ENCODE results near the gene PPP2R2B.
"Not testable (repeated sequence)": the region's sequence is repeated elsewhere in the genome, so short reads cannot be mapped to it uniquely, and the experiment has no call there.

The PPP2R2B gene

DNA sequence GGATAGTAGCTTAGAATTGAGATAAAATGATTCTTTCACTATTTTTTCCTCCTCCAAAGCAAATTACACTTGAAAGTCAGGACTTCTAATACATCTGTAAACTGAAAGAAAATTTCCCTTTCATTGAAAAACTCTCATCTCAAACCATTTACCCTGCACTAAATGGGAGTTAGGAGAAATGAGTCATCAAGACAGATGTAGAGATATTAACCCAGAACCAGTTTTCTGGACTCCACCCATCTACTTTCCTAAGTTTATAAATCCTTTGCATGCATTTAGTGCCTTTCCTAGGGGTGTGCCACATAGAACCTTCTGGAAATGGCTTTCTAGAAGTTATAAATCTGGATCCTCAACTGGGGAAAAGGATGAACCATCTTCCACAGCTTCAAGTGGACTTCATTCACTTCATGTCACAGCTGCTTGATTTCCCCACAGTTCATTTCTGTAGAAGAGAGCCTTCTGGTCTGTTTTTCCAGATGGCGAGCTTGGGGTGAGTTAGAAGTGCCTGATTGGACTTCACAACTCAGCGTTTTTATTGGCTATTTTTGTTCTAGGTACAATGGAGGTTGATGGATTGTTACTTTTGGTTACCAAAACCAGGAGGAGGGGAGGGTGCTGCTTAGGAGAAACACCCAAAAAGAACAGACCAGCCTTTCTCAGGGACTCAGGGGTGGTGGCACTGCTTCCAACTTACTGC lies 290.1 kb downstream of the PPP2R2B start:
- no peak for DNase-seq

GRCh38 chr5:146586752-146587151 lies 291.8 kb downstream of the PPP2R2B start:
- no peak for DNase-seq

GRCh38 chr5:146584750-146585149 lies 293.8 kb downstream of the PPP2R2B start:
- no peak for DNase-seq

DNA sequence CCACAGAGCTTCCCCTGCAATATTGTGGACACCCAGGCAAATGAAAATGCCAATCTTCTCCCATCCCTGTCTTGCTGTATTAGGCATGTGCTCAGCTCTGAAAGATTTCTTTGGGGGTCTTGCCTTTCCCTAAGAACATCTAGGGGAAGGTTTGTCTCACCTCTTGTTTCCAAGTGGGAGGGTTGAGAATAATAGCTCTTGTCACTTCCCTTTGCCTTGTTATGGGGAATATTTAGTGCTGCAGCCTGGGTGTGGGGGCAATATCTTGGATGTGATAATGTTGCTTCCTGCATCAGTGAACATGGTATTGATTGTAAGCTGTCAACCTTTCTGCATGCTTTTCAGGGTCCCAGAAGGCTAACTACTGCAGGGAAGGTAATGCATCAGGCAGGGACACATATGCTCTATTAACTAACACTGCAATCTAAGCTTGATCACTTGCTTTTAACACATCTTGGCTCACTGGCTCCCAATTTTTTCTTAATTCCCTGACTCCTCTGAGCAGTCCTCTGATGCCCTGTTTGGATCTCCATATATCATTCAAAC lies 296.4 kb downstream of the PPP2R2B start:
- no peak for DNase-seq

DNA sequence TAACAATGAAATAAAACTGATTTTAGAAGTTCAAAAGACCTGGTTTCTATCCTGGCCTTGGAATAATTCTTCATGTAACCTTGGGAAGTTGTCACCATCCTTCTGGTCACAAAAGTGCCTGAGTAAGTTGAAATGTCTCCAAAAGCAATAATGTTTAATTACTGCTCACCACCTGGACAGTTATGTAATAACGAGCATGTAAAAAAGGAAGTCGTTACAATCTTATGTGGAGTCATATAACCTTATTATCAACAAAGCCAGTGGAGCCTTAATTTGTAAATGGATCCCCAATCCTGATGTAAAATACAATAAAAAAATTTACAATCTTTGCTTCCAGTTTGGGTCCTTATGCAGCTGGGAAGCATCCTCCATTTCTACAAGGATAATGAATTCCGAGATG lies 298.3 kb downstream of the PPP2R2B start:
- peak; percentile 4 for DNase-seq

- DNase-seq, result no peak
Observed at GRCh38 chr5:146574713-146575112, 303.8 kb downstream of the PPP2R2B start.

GRCh38 chr5:146568161-146568560 lies 310.4 kb downstream of the PPP2R2B start:
- no peak for DNase-seq

DNA sequence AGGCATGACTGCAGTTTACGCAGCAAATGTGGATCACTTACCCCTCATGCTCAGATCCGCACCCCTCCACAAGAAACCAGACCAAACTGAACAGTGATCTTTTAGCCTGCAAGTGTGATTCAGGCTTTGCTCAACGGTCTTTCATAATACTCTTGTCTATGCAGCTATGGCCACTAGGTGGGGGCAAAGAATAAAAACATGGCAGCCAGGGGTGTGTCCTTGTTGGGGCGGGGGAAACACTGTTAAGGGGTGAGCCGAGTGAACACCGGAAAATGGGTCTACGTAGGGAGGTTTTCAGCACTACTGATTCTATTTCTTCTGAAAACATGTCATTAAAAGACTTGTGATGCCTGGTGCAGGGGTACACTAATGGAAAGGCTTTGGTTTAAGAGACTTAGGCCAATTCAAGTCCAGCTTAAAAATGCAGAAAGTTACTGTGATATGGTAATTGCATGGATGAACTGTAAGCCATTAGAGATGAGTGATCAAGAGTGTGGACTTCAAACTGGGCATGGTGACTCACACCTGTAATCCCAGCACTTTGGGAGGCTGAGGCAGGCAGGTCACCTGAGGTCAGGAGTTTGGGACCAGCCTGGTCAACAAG lies 312.7 kb downstream of the PPP2R2B start:
- peak; percentile 0 for DNase-seq

- DNase-seq, result no peak
Observed at GRCh38 chr5:146564007-146564762, 314.4 kb downstream of the PPP2R2B start.

- DNase-seq, result no peak
Observed at GRCh38 chr5:146562461-146562860, 316.1 kb downstream of the PPP2R2B start.

- DNase-seq, result no peak
Observed at GRCh38 chr5:146561711-146562110, 316.8 kb downstream of the PPP2R2B start.

GRCh38 chr5:146560205-146560812 lies 318.2 kb downstream of the PPP2R2B start:
- DNase-seq, result no peak

DNA sequence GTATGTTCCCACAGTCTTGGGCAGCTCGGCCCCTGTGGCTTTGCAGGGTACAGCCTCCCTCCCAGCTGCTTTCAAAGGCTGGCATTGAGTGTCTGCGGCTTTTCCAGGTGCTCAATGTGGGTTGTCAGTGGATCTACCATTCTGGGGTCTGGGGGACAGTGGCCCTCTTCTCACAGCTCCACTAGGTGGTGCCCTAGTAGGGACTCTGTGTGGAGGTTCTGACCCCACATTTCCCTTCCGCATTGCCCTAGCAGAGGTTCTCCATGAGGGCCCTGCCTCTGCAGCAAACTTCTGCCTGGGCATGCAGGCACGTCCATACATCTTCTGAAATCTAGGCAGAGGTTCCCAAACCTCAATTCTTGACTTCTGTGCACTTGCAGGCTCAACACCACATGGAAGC lies 321.7 kb downstream of the PPP2R2B start:
- DNase-seq, result not testable (repeated sequence)

DNA sequence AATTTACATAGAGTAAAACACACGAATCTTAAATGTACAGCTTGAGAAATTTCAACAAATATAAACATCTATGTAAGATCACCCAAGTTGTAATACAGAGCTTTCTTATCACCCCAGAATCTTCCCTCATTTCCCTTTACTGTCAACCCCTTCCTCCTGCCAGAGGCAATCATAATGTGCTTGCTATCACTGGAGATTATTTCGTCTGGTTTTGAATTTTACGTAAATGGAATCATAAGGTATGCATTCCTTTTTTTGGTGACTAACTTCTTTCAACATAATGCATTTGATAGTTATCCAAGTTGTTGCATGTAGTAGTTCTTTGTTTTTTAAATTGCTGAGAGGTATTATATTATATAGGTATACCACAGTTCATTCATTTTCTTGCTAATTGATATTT lies 325.1 kb downstream of the PPP2R2B start:
- DNase-seq, result no peak

- no peak for DNase-seq
Observed at GRCh38 chr5:146549615-146550014, 328.9 kb downstream of the PPP2R2B start.

GRCh38 chr5:146548781-146549449 lies 329.6 kb downstream of the PPP2R2B start:
- no peak for DNase-seq

DNA sequence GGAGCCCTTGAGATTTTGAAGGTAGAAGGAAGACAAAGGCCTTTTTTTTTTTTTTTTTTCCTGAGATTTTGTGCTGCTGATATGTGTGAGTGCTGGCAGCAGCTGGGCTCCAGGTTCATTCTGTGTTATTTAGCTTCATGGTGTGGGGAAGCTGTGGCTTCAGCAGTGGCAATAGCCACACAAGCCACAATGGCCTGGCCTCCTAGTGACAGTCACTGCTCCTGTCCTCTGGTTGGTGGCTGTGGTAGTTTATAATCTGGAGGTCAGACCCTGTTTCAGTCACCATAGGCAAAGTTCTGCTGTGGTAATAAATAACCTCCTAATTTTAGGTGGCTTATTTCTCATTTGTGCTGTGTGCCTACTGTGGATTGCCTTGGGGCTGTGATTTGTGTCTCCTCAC lies 334.3 kb downstream of the PPP2R2B start:
- no peak for DNase-seq

DNA sequence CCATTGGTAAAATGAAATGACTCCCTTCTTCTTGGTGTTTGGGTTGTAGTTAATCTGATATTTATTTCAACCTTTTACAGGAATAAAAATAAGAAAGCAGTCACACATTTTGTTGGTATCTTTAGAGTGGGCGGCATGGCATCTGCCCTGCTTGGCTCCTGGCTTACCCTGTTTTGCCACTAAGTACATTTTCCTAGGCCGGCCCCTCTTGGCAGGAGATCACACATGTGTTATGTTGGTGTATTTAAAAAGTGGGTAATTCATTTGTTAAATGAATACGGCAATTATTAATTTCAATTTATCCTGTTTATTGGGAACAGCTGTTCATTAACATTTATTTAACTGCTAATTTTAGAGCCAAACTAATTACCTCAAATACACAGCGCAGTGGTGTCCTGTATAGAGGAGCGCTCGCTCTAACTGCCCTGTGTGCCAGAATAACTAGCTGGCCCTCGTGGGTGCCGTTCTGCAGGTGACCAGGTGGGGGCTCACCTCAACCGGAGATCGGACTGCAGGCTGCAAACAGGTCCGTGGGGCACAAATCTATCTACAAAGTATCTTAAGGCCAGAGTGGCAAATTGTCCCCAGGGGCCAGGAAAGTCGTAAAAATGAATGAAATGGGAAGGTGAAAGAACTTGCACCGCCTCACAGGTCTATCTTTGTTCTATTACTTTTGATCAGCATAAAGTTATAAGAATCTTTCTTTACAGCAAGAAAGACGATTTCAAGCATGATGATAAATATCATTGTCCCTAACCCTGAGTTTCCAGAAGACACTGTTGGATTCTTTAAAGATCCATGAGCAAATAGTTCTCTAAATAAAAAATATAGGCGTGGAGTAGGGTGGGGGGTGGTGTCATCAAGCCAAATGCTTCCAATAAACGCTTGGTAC lies 336.4 kb downstream of the PPP2R2B start:
- DNase-seq, result peak; percentile 35

DNA sequence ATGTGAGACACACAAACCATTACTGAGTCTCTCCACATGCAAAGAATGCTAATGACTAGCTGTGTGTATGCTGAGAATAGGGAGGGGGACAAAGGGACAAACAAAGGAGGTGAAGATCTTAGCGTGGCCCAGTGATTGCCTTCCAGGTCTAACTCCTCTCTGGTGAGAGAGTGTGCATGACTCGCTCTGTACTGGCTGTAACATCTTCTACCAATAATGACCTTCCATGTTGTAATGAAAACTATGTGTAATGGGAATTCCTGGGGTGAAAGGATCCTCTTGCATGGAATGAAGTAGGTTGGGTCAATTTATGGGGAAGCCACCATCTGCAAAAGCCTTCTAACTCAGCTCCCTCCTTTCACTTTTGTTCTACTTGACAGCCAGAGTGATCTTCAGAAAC lies 338.1 kb downstream of the PPP2R2B start:
- DNase-seq, result no peak

- DNase-seq, result no peak
Observed at GRCh38 chr5:146539973-146540372, 338.6 kb downstream of the PPP2R2B start.

GRCh38 chr5:146538432-146538831 lies 340.1 kb downstream of the PPP2R2B start:
- DNase-seq, result no peak

GRCh38 chr5:146533882-146534281 lies 344.7 kb downstream of the PPP2R2B start:
- no peak for DNase-seq

All from NCI-H1105 (cell line).